ENCODE measurements around the gene CBLC. TPM values are rescaled to one million over a fixed set of nuclear protein-coding genes. Genes with fewer than 3 reads are reported as not detected.
"Not testable (repeated sequence)": the region's sequence is repeated elsewhere in the genome, so short reads cannot be mapped to it uniquely, and the experiment has no call there.

CBLC gene
- polyA plus RNA-seq, 1 experiment: not detected

DNA sequence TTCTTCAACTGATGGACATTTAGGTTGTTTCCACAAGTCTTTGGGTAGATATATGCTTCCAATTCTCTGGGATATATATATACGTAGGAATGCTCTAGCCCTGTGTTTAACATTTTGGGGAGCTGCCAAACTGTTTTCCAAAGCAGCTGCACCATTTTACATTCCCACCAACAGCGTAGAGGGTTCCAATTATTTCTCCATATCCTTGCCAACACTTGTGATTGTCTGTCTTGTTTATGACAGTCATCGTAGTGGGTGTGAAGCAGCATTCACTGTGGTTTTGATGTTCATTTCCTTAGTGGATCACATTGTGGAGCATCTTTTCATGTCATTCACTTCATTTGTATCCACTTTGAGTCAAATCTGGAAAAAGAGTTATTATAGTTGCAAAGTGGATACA is 4.7 kb upstream of the CBLC start:
- no peak overlapping the region for H3K4me3 ChIP-seq (ENCODE audit: low read depth, low read length)
- no peak for DNase-seq (ENCODE audit: low read depth)
- ChIA-PET CTCF (interaction anchor here (0.6 to 15.9 kb wide), 12 partner anchors 11 to 202 kb away, joined by 3 to 369 read pairs (median 6); no protein-coding TSS in a partner anchor), POLR2A (interaction anchor here (0.7 kb wide), 1 partner anchor 70 kb away, joined by 4 read pairs; no protein-coding TSS in a partner anchor)
- H3K27me3 ChIP-seq (ENCODE audit: control insufficient read depth, insufficient read depth, low read length): no peaks in the 10 kb centered on the region
- no peak for TF ChIP-seq CTCF (IDR thresholded peaks at IDR 0.05; ENCODE audit: insufficient read depth, low read depth, low read length)
- H3K36me3 ChIP-seq (ENCODE audit: control insufficient read depth, insufficient read depth, low read length): no peaks in the 10 kb centered on the region

- ChIA-PET CTCF (interaction anchor here (1.3 to 15.9 kb wide), 5 partner anchors 9 to 86 kb away, joined by 4 to 369 read pairs (median 22); no protein-coding TSS in a partner anchor), POLR2A (no interaction called here)
- TF ChIP-seq CTCF (IDR thresholded peaks at IDR 0.05; ENCODE audit: insufficient read depth, low read depth, low read length): no peak
- Histone ChIP-seq H3K36me3 (ENCODE audit: control insufficient read depth, insufficient read depth, low read length) (no peaks in the 10 kb centered on the region), H3K27me3 (ENCODE audit: control insufficient read depth, insufficient read depth, low read length) (no peaks in the 10 kb centered on the region), H3K4me3 (ENCODE audit: low read depth, low read length) (no peak overlapping the region)
- no peak for DNase-seq (ENCODE audit: low read depth)
Measured at GRCh38 chr19:44775676-44776240, 1.9 kb upstream of the CBLC start.

GRCh38 chr19:44776402-44777096 is 1.1 kb upstream of the CBLC start:
- no peak for DNase-seq (ENCODE audit: low read depth)
- Histone ChIP-seq H3K36me3 (ENCODE audit: control insufficient read depth, insufficient read depth, low read length) (no peaks in the 10 kb centered on the region), H3K27me3 (ENCODE audit: control insufficient read depth, insufficient read depth, low read length) (no peaks in the 10 kb centered on the region), H3K4me3 (ENCODE audit: low read depth, low read length) (no peak overlapping the region)
- TF ChIP-seq CTCF (IDR thresholded peaks at IDR 0.05; ENCODE audit: insufficient read depth, low read depth, low read length): no peak
- ChIA-PET CTCF (interaction anchor here (0.9 to 15.9 kb wide), 4 partner anchors 8 to 55 kb away, joined by 3 to 369 read pairs (median 14); no protein-coding TSS in a partner anchor), POLR2A (no interaction called here)

DNA sequence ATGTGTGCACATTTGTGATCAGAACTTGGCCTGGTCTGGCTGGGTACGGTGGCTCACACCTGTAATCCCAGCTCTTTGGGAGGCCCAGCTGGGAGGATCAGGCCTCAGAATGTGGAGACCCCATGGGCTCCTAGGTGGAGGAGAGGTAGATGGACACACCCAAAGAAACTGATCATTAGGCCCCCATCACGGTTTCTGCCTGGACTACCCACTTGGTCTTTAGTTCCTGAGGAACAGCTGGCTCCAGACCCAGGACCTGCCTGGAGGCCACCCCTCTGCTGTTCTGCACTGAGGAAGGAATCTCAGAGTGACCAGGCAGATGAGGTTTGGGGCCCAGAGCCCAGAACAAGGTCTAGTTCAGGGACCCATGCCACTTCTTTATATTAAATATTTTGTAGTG is 1.5 kb downstream of the CBLC start:
- ChIA-PET CTCF (interaction anchor here (1.2 kb wide), 2 partner anchors 29 to 67 kb away, joined by 3 to 5 read pairs; partner anchors contain the start of gene NECTIN2), POLR2A (no interaction called here)
- no peaks in the 10 kb centered on the region for H3K27me3 ChIP-seq (ENCODE audit: control insufficient read depth, insufficient read depth, low read length)
- no peak for TF ChIP-seq CTCF (IDR thresholded peaks at IDR 0.05; ENCODE audit: insufficient read depth, low read depth, low read length)
- DNase-seq (ENCODE audit: low read depth): no peak
- H3K36me3 ChIP-seq (ENCODE audit: control insufficient read depth, insufficient read depth, low read length): no peaks in the 10 kb centered on the region
- no peak overlapping the region for H3K4me3 ChIP-seq (ENCODE audit: low read depth, low read length)

DNA sequence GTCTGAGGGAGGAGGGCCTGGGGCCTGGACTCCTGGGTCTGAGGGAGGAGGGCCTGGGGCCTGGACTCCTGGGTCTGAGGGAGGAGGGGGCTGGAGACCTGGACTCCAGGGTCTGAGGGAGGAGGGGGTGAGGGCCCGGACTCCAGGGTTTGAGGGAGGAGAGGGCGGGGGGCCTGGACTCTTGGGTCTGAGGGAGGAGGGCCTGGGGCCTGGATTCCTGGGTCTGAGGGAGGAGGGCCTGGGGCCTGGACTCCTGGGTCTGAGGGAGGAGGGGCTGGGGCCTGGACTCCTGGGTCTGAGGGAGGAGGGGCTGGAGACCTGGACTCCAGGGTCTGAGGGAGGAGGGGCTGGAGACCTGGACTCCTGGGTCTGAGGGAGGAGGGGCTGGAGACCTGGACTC is 4.0 kb downstream of the CBLC start:
- DNase-seq (ENCODE audit: low read depth); H3K27me3 ChIP-seq (ENCODE audit: control insufficient read depth, insufficient read depth, low read length); H3K4me3 ChIP-seq (ENCODE audit: low read depth, low read length); H3K36me3 ChIP-seq (ENCODE audit: control insufficient read depth, insufficient read depth, low read length); POLR2A ChIA-PET: not testable (repeated sequence)
- CTCF ChIA-PET: interaction anchor here (1.1 to 5.1 kb wide), 2 partner anchors 11 to 64 kb away, joined by 3 to 30 read pairs; partner anchors contain the start of gene NECTIN2
